C4-2B (cell line): ENCODE data around the gene FRMD4A.

Experiments used
- ZFX ChIP-seq: fragments of 450-650 bp; IDR thresholded peaks from 2 replicates; pipeline ENCODE4 v1.6.1; 2017
- TF ChIP-seq, protein P1 (sequence below): fragments of 450-650 bp; conservative IDR thresholded peaks from 2 replicates; pipeline ENCODE4 v1.5.1; 2017; ENCODE audit warnings: mild to moderate bottlenecking

- TF ChIP-seq, protein P1, sequence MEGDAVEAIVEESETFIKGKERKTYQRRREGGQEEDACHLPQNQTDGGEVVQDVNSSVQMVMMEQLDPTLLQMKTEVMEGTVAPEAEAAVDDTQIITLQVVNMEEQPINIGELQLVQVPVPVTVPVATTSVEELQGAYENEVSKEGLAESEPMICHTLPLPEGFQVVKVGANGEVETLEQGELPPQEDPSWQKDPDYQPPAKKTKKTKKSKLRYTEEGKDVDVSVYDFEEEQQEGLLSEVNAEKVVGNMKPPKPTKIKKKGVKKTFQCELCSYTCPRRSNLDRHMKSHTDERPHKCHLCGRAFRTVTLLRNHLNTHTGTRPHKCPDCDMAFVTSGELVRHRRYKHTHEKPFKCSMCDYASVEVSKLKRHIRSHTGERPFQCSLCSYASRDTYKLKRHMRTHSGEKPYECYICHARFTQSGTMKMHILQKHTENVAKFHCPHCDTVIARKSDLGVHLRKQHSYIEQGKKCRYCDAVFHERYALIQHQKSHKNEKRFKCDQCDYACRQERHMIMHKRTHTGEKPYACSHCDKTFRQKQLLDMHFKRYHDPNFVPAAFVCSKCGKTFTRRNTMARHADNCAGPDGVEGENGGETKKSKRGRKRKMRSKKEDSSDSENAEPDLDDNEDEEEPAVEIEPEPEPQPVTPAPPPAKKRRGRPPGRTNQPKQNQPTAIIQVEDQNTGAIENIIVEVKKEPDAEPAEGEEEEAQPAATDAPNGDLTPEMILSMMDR = no peak
- no peak for TF ChIP-seq ZFX
Observed at GRCh38 chr10:13943735-13944398, 386.9 kb downstream of the FRMD4A start.
